Measurements from ENCODE around the gene CACNA1C.

DNA sequence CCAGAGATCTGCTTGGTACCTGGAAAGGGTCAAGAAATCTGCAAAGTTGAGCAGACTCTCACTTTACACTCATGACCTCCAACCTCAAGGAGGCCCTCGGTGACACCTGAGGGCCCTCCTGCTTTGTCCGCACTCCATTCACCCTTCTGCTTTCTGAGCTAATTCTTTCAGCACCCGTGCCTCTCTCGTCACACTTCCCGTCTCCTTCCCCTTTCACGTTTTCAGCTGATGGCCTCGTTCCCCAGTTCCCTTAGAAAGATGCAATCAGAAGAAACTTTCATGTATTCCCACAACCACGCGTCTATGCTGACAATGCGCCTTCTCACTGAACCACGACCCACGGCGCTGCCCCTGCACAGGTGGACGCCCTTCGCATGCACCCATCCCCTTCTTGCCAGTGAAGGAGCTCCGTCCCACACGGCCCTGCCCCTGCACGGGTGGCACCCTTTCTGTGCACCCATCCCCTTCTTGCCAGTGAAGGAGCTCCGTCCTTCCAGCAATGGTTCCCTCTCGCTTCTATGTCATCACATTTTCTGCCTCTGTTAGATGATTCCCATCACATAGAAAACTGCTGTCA lies 401.9 kb downstream of the CACNA1C start:
- TF ChIP-seq, protein P1, sequence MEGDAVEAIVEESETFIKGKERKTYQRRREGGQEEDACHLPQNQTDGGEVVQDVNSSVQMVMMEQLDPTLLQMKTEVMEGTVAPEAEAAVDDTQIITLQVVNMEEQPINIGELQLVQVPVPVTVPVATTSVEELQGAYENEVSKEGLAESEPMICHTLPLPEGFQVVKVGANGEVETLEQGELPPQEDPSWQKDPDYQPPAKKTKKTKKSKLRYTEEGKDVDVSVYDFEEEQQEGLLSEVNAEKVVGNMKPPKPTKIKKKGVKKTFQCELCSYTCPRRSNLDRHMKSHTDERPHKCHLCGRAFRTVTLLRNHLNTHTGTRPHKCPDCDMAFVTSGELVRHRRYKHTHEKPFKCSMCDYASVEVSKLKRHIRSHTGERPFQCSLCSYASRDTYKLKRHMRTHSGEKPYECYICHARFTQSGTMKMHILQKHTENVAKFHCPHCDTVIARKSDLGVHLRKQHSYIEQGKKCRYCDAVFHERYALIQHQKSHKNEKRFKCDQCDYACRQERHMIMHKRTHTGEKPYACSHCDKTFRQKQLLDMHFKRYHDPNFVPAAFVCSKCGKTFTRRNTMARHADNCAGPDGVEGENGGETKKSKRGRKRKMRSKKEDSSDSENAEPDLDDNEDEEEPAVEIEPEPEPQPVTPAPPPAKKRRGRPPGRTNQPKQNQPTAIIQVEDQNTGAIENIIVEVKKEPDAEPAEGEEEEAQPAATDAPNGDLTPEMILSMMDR (conservative IDR thresholded peaks at IDR 0.05; ENCODE audit: low read length), result no peak
- TF ChIP-seq EZH2phosphoT487 (IDR thresholded peaks at IDR 0.05; ENCODE audit: borderline replicate concordance, low read depth, low read length), result no peak
